HG02642 (cell line): ENCODE results near the gene HPF1.
"Not testable (repeated sequence)": the region's sequence is repeated elsewhere in the genome, so short reads cannot be mapped to it uniquely, and the experiment has no call there.

ENCODE experiments used
- ATAC-seq: cut with Tn5 transposase; IDR thresholded peaks from one replicate; pipeline ENCODE4 v1.9.1; 2021; ENCODE audit warnings: mild to moderate bottlenecking; ENCODE audit not compliant: unreplicated experiment, poor library complexity

The HPF1 gene

GRCh38 chr4:169757575-169758184, at the start of gene HPF1:
TSS of gene HPF1 (minus strand) at chr4:169757944. CDS start at chr4:169757877, 67 bp downstream.
- ATAC-seq = peak; percentile 96

GRCh38 chr4:169806770-169807169, 49.0 kb upstream of the HPF1 start:
- not testable (repeated sequence) for ATAC-seq

GRCh38 chr4:169803413-169803812, 45.7 kb upstream of the HPF1 start:
- no peak for ATAC-seq

- no peak for ATAC-seq
Observed at GRCh38 chr4:169802873-169803272, 45.1 kb upstream of the HPF1 start.

GRCh38 chr4:169800541-169800940, 42.8 kb upstream of the HPF1 start:
- no peak for ATAC-seq

GRCh38 chr4:169799260-169799659, 41.5 kb upstream of the HPF1 start:
- no peak for ATAC-seq

- ATAC-seq = no peak
Observed at GRCh38 chr4:169795585-169795984, 37.8 kb upstream of the HPF1 start.

GRCh38 chr4:169791527-169792156, 33.9 kb upstream of the HPF1 start:
- no peak for ATAC-seq

GRCh38 chr4:169791062-169791461, 33.3 kb upstream of the HPF1 start:
- no peak for ATAC-seq

GRCh38 chr4:169774466-169775445, 17.0 kb upstream of the HPF1 start:
- ATAC-seq = no peak

GRCh38 chr4:169773889-169774288, 16.1 kb upstream of the HPF1 start:
- ATAC-seq = no peak

GRCh38 chr4:169771556-169772080, 13.9 kb upstream of the HPF1 start:
- ATAC-seq = not testable (repeated sequence)

GRCh38 chr4:169770416-169770815, 12.7 kb upstream of the HPF1 start:
- no peak for ATAC-seq

- ATAC-seq = no peak
Observed at GRCh38 chr4:169768385-169768784, 10.6 kb upstream of the HPF1 start.

GRCh38 chr4:169766741-169767140, 9.0 kb upstream of the HPF1 start:
- no peak for ATAC-seq

GRCh38 chr4:169765835-169766234, 8.1 kb upstream of the HPF1 start:
- ATAC-seq = no peak

- no peak for ATAC-seq
Observed at GRCh38 chr4:169761846-169762245, 4.1 kb upstream of the HPF1 start.

GRCh38 chr4:169758401-169758962, 738 bp upstream of the HPF1 start:
- ATAC-seq = no peak

- peak; percentile 21 for ATAC-seq
Observed at GRCh38 chr4:169756971-169757574, 671 bp downstream of the HPF1 start.

- ATAC-seq = no peak
Observed at GRCh38 chr4:169745291-169745690, 12.5 kb downstream of the HPF1 start.
